Heart left ventricle (tissue), 16 donors: ENCODE data around the gene ROBO3. TPM values are rescaled to one million over a fixed set of nuclear protein-coding genes. Genes with fewer than 3 reads are reported as not detected.

Experiments used
- ATAC-seq, 4 donors: fragments of 200-7000 bp; cut with Tn5 transposase; one replicate each; pipeline ENCODE4 v1.9.1; 2020 to 2022; ENCODE audit warnings: moderate library complexity in 4 of 4, mild to moderate bottlenecking in 3 of 4, moderate number of reproducible peaks in 1 of 4
- DNase-seq, 5 donors: peaks; one replicate each; pipeline ENCODE4 v3.0.0-alpha.2; 2020
- H3K27ac ChIP-seq, 12 donors: fragments of 200-600 bp; sonication (generic) in 4 of 12; one replicate each; pipeline versions ENCODE4 v1.5.0 to v1.8.0; 2016 to 2022; ENCODE audit warnings: mild to moderate bottlenecking in 2 of 12
- H3K27me3 ChIP-seq, 9 donors: fragments of 200-600 bp; sonication (generic) in 2 of 9; one replicate each; pipeline versions ENCODE4 v1.5.1 to v1.8.0; 2016 to 2022; ENCODE audit warnings: mild to moderate bottlenecking in 3 of 9
- H3K36me3 ChIP-seq, 9 donors: fragments of 200-600 bp; sonication (generic) in 2 of 9; one replicate each; pipeline versions ENCODE4 v1.5.0 to v1.8.0; 2018 to 2022; ENCODE audit warnings: mild to moderate bottlenecking in 2 of 9
- H3K4me1 ChIP-seq, 12 donors: fragments of 200-600 bp; sonication (generic) in 4 of 12; one replicate each; pipeline versions ENCODE4 v1.5.0 to v1.8.0; 2016 to 2022; ENCODE audit warnings: mild to moderate bottlenecking in 3 of 12
- H3K4me3 ChIP-seq, 12 donors: fragments of 200-600 bp; sonication (generic) in 4 of 12; one replicate each; pipeline versions ENCODE4 v1.5.0 to v1.8.0; 2017 to 2022; ENCODE audit warnings: mild to moderate bottlenecking in 9 of 12, moderate library complexity in 4 of 12
- H3K9me3 ChIP-seq, 12 donors: fragments of 200-600 bp; sonication (generic) in 4 of 12; one replicate each; pipeline versions ENCODE4 v1.5.0 to v1.8.0; 2016 to 2022; ENCODE audit warnings: mild to moderate bottlenecking in 1 of 12
- POLR2A ChIP-seq, 2 donors: fragments of 450-650 bp; IDR thresholded peaks; one replicate each; pipeline ENCODE4 v1.6.1; 2017; ENCODE audit warnings: antibody characterized with exemption in 2 of 2, mild to moderate bottlenecking in 2 of 2, moderate library complexity in 2 of 2
- WGBS, 4 donors: extraction: QIAGEN DNeasy Blood & Tissue Kit in 2 of 4; methylation state at CpG; one replicate each; pipeline versions ENCODE4 v1.1.5 to v1.1.7; 2013 to 2018; 5-methylcytosine and 5-hydroxymethylcytosine counted together
- intact Hi-C, 10 donors: fragments of 100-400 bp; cut with DNase I; formaldehyde crosslinking; loops; one replicate each; pipeline versions ENCODE4 v1.11.1 to v1.14.2; 2022
- polyA plus RNA-seq, 2 donors: library from polyadenylated mRNA; stranded (reverse); fragments of 200-250 nt; gene quantifications; one replicate each; pipeline ENCODE4 v1.2.3, GENCODE V29; 2013
- total RNA-seq, 9 donors: library from RNA; depleted of rRNA in 2 of 9; stranded (reverse); fragments of >200 nt in 2 of 9; fragmentation: NEBNext Ultra II Directional in 3 of 9; extraction: Animal tissue kit (Norgen Biotek cat#: 25700) in 3 of 9; gene quantifications; one replicate each; pipeline versions ENCODE4 v1.1.0 to v1.2.4, GENCODE V29; 2016 to 2023
- TF ChIP-seq, protein P1 (sequence below), 12 donors: fragments of 200-600 bp; sonication (generic) in 4 of 12; IDR thresholded peaks; one replicate each; pipeline versions ENCODE4 v1.5.0 to v1.8.0; 2018 to 2022; ENCODE audit warnings: antibody characterized with exemption in 12 of 12, mild to moderate bottlenecking in 5 of 12
- donor health status: ischemic (EF 13 %, LVEDD 7.1; RV severe dilation, severe dysfunction).
- donor health status: healthy with polysubstance abuse.
- donor health status: DM: no; HTN: yes; CAD: no.
- donor health status: DM: no; HTN: no; CAD: no.
- donor health status: ischemic (EF 25% LVEDD 6.9; RV normal size, moderate dysfunction).
- donor health status: ischemic (EF 25% LVEDD 5.7; RV mildly dilated, moderate dysfunction).
- donor health status: healthy.
- donor health status: DM: yes; HTN: yes; CAD: no.
- donor health status: ischemic (EF 35%, LVEDD 5.7; RV mildly dilated, moderate dysfunction).
- donor health status: nonischemic (EF 11% LVEDD 7.7; RV severe dilation, severe dysfunction).
- donor health status: DM: yes; HTN: yes; CAD: no.
- donor health status: PGD.
- donor health status: ischemic (EF 29% LVEDD 5.4; RV normal size, mild dysfunction).
- donor health status: nonischemic (EF 23%, LVEDD 6.1; RV moderate dilation, normal function).

The ROBO3 gene
- total and polyA plus RNA-seq, 11 donors = 2.5 to 18.6 (median 3.2) TPM

DNA sequence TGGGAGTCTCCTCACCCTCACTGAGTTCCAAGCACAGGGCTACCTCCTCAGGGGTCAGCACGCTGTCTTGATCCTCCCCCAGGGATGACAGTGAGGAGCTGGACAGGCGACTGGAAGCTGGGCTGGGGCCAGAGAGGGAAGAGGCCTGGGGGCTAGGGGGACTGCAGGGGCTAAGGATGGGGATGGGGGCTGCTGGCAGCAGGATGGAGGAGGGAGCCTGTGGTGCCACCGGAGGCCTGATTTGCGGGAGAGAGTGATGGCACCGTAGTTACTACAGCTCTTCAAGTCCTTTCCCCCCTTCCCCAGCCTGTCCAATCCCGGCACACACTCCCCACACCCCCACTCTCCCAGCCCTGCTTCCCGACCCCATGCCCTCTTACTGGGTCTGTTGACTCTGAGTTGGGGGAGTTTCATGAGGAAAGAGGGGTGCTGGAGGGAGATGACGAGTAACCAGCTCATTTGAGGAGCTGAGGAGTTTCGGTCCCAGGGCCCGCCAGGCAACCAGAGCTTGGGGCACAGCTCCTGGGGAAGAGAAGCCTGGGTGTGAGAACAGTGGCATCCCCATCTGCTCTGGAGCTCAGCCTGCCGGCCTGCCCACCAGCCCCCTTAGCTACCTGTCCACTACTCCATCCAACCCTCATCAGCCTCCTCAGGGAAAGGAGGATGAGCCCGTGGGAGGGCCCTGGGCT lies 21.9 kb downstream of the ROBO3 start:
- DNase-seq = peak in 2 of 5 donors; percentile 6 to 20
- Histone ChIP-seq H3K9me3 (no peaks in the 10 kb centered on the region), H3K4me1 (peaks cover 0 to 66% (median 42%) of the 10 kb centered on the region in 12 donors), H3K36me3 (peaks cover 0 to 15% (median 6%) of the 10 kb centered on the region in 9 donors), H3K27me3 (no peaks in the 10 kb centered on the region), H3K4me3 (no peak overlapping the region), H3K27ac (peak overlapping the region in 1 of 12 donors; percentile 20)
- TF ChIP-seq, protein P1, sequence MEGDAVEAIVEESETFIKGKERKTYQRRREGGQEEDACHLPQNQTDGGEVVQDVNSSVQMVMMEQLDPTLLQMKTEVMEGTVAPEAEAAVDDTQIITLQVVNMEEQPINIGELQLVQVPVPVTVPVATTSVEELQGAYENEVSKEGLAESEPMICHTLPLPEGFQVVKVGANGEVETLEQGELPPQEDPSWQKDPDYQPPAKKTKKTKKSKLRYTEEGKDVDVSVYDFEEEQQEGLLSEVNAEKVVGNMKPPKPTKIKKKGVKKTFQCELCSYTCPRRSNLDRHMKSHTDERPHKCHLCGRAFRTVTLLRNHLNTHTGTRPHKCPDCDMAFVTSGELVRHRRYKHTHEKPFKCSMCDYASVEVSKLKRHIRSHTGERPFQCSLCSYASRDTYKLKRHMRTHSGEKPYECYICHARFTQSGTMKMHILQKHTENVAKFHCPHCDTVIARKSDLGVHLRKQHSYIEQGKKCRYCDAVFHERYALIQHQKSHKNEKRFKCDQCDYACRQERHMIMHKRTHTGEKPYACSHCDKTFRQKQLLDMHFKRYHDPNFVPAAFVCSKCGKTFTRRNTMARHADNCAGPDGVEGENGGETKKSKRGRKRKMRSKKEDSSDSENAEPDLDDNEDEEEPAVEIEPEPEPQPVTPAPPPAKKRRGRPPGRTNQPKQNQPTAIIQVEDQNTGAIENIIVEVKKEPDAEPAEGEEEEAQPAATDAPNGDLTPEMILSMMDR (IDR thresholded peaks at IDR 0.05) = no peak
- no peak for TF ChIP-seq POLR2A (IDR thresholded peaks at IDR 0.05)
- WGBS, 4 donors = 79 to 86% (median 83%) methylated on average over 12 of the region's 12 CpGs
- intact Hi-C loops = no loop called here
- no peak for ATAC-seq

DNA sequence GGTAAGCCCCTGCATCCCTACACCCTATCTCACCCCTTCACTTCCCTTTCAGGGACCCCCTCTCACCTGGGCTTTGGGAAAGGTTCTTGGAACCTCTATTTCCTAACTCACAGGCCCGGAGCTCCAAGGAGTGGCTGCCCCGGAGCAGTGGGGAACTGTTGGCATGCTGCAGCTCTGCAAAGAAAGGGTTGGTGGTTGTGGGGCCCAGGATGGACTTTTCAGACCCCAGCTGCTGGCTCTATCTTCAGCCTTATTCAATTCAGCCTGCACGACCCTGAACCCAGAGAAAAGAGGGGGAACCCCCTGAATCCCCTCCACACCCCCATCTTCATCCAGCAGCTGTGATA lies 22.4 kb downstream of the ROBO3 start:
- peaks cover 0 to 63% (median 40%) of the 10 kb centered on the region in 12 donors for H3K4me1 ChIP-seq
- no peak for TF ChIP-seq POLR2A (IDR thresholded peaks at IDR 0.05)
- TF ChIP-seq, protein P1 (IDR thresholded peaks at IDR 0.05) = no peak
- no peaks in the 10 kb centered on the region for H3K9me3 ChIP-seq
- H3K27ac ChIP-seq = peak overlapping the region in 1 of 12 donors; percentile 20
- DNase-seq = no peak
- peaks cover 0 to 19% (median 6%) of the 10 kb centered on the region in 9 donors for H3K36me3 ChIP-seq
- intact Hi-C loops = no loop called here
- no peak overlapping the region for H3K4me3 ChIP-seq
- WGBS, 4 donors = 79 to 86% (median 84%) methylated on average over 3 of the region's 3 CpGs
- H3K27me3 ChIP-seq = no peaks in the 10 kb centered on the region
- ATAC-seq = no peak

DNA sequence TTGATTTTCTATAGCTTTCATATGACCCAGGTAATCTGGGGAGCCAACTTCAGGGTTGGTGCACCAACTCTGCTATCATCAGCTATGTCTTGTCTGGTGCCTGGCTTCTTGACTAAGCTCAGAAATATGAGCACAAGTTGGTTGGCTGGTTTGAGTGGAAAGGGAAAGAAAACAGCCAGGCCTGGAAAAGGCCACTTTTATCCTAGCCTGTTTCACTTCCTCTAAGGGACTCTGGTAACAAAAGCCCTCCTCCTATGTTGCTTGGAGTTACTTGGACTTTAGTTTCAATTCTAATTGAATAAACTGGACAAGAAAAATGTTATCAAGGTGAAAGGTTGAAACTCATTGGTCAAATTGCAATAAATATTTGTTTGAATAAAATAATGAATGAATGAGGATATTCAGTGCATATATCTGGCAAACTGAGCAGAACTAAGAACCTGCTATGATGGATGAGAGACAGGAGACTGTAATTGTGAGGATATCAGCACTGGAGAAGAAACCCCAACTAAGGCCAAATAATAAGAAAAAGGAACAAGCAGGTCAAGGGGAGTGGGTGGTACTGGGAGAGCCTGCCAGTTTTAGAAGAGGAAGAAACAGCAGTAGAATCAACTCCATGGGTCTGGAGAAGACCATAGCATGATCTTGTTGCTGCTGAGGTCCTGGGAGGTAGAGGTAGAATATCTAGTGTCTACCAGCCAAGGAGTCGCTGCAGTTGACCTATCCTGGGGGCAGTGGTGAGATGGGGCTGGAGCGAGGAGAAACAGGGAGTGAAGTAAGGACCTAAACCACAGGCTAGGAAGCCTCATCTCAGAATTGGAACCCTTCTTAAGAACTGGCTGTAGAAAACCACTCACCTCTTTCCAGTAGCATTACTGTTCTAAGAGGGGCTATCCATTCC lies 24.2 kb downstream of the ROBO3 start:
- Histone ChIP-seq H3K36me3 (peaks cover 0 to 35% (median 9%) of the 10 kb centered on the region in 9 donors), H3K4me3 (no peak overlapping the region), H3K27me3 (no peaks in the 10 kb centered on the region), H3K27ac (peak overlapping the region in 3 of 12 donors; percentile 22 to 41 (median 24)), H3K4me1 (peaks cover 0 to 73% (median 48%) of the 10 kb centered on the region in 12 donors), H3K9me3 (no peaks in the 10 kb centered on the region)
- no peak for TF ChIP-seq POLR2A (IDR thresholded peaks at IDR 0.05)
- ATAC-seq (no peak), DNase-seq (no peak)
- 89 to 95% (median 94%) methylated on average over 2 of the region's 2 CpGs for WGBS, 4 donors
- intact Hi-C loops = no loop called here

DNA sequence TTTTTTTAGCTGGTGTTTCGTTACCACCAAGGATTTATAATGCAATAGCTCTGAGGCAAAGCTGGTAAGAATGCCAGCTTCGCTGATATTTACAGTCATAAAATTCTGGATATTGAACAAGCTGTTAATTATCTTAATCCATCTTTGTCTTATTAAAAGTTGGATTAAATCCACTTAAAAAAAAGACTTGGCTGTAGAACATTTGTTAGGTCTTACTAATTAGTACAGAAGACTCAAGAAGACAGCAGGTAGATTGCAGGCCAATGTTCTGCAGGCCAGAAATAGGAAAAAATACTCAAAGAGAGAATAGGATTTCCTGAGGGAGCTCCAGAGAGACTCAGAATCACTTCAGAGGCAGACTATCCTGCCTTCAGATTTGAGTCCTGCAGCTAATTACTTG lies 24.9 kb downstream of the ROBO3 start:
- Histone ChIP-seq H3K36me3 (peaks cover 0 to 42% (median 14%) of the 10 kb centered on the region in 9 donors), H3K27ac (no peak overlapping the region), H3K4me3 (no peak overlapping the region), H3K9me3 (no peaks in the 10 kb centered on the region), H3K27me3 (no peaks in the 10 kb centered on the region), H3K4me1 (peaks cover 0 to 77% (median 43%) of the 10 kb centered on the region in 12 donors)
- ATAC-seq = no peak
- intact Hi-C loops = no loop called here
- TF ChIP-seq, protein P1 (IDR thresholded peaks at IDR 0.05) = no peak
- TF ChIP-seq POLR2A (IDR thresholded peaks at IDR 0.05) = no peak
- no peak for DNase-seq
- 94 to 99% (median 95%) methylated on average over 2 of the region's 2 CpGs for WGBS, 4 donors
